DND-41 (cell line): ENCODE measurements around the gene ODAM.
A peak's percentile ranks its signal among the peaks of the same experiment; 100 is the strongest.

Experiments
- CTCF ChIP-seq: IDR thresholded peaks from 2 replicates; pipeline ENCODE4 v1.5.1; 2012; ENCODE audit warnings: borderline replicate concordance, low read length, moderate library complexity, mild to moderate bottlenecking; ENCODE audit not compliant: poor library complexity, severe bottlenecking; ENCODE audit errors: extremely low read depth
- EZH2 ChIP-seq: IDR thresholded peaks from 3 replicates; pipeline ENCODE4 v1.6.1; 2012; ENCODE audit warnings: borderline replicate concordance, low read depth, mild to moderate bottlenecking, moderate library complexity, low read length, inconsistent platforms; ENCODE audit not compliant: severe bottlenecking

GRCh38 chr4:70183168-70183939 is 12.2 kb upstream of the ODAM start:
- no peak for TF ChIP-seq EZH2
- peak; percentile 77 for TF ChIP-seq CTCF
